Peyer's patch (tissue), 4 donors: Measurements from ENCODE around the gene LMAN1. TPM values are rescaled to one million over a fixed set of nuclear protein-coding genes. Genes with fewer than 3 reads are reported as not detected.

Experiments used
- DNase-seq, 3 donors: peaks; one replicate each; pipeline ENCODE4 v3.0.0-alpha.2; 2017 to 2019
- H3K27ac ChIP-seq, 4 donors: fragments of 200-600 bp; sonication (generic); one replicate each; pipeline ENCODE4 v1.5.1; 2016 to 2019
- H3K27me3 ChIP-seq, 2 donors: fragments of 200-600 bp; sonication (generic); one replicate each; pipeline ENCODE4 v1.5.1; 2019
- H3K36me3 ChIP-seq, 3 donors: fragments of 200-600 bp; sonication (generic); one replicate each; pipeline ENCODE4 v1.5.1; 2016 to 2019
- H3K4me1 ChIP-seq, 4 donors: fragments of 200-600 bp; sonication (generic); one replicate each; pipeline ENCODE4 v1.5.1; 2016 to 2019
- H3K4me3 ChIP-seq, 4 donors: fragments of 200-600 bp; sonication (generic); 1 replicate in 3 of 4; 2 replicates in 1 of 4; pipeline ENCODE4 v1.5.1; 2016 to 2019; ENCODE audit warnings: mild to moderate bottlenecking in 1 of 4
- H3K9me3 ChIP-seq, 4 donors: fragments of 200-600 bp; sonication (generic); one replicate each; pipeline ENCODE4 v1.5.1; 2016 to 2019; ENCODE audit warnings: mild to moderate bottlenecking in 1 of 4
- POLR2A ChIP-seq, 2 donors: fragments of 450-650 bp; IDR thresholded peaks; one replicate each; pipeline ENCODE4 v1.5.1; 2017; ENCODE audit warnings: antibody characterized with exemption in 2 of 2, mild to moderate bottlenecking in 2 of 2, moderate library complexity in 2 of 2
- total RNA-seq, 4 donors: library from RNA; depleted of rRNA; stranded (reverse); fragments of >200 nt; gene quantifications; one replicate each; pipeline ENCODE4 v1.1.0, GENCODE V29; 2016
- TF ChIP-seq, protein P1 (sequence below), 6 experiments: fragments of 450-650 bp in 4 of 6; fragments of 200-600 bp in 2 of 6; sonication (generic) in 1 of 6; IDR thresholded peaks; one replicate each; pipeline ENCODE4 v1.5.1; 2017 to 2019; ENCODE audit warnings: antibody characterized with exemption in 6 of 6, mild to moderate bottlenecking in 3 of 6, moderate library complexity in 1 of 6

Gene LMAN1
- total RNA-seq, 4 donors from 2014 or later, result 59.7 to 78.5 (median 63.2) TPM

- TF ChIP-seq, protein P1, sequence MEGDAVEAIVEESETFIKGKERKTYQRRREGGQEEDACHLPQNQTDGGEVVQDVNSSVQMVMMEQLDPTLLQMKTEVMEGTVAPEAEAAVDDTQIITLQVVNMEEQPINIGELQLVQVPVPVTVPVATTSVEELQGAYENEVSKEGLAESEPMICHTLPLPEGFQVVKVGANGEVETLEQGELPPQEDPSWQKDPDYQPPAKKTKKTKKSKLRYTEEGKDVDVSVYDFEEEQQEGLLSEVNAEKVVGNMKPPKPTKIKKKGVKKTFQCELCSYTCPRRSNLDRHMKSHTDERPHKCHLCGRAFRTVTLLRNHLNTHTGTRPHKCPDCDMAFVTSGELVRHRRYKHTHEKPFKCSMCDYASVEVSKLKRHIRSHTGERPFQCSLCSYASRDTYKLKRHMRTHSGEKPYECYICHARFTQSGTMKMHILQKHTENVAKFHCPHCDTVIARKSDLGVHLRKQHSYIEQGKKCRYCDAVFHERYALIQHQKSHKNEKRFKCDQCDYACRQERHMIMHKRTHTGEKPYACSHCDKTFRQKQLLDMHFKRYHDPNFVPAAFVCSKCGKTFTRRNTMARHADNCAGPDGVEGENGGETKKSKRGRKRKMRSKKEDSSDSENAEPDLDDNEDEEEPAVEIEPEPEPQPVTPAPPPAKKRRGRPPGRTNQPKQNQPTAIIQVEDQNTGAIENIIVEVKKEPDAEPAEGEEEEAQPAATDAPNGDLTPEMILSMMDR (IDR thresholded peaks at IDR 0.05), result no peak
- TF ChIP-seq POLR2A (IDR thresholded peaks at IDR 0.05), result no peak
- no peak for DNase-seq
- Histone ChIP-seq H3K4me1 (no peaks in the 10 kb centered on the region), H3K36me3 (no peaks in the 10 kb centered on the region), H3K4me3 (no peak overlapping the region), H3K27me3 (no peaks in the 10 kb centered on the region), H3K27ac (no peak overlapping the region), H3K9me3 (no peaks in the 10 kb centered on the region)
Observed at GRCh38 chr18:59282341-59282740, 76.7 kb downstream of the LMAN1 start.

GRCh38 chr18:59279722-59280121 is 79.3 kb downstream of the LMAN1 start:
- Histone ChIP-seq H3K27ac (no peak overlapping the region), H3K27me3 (peaks cover 0 to 9% of the 10 kb centered on the region in 2 donors), H3K4me3 (no peak overlapping the region), H3K36me3 (no peaks in the 10 kb centered on the region), H3K4me1 (no peaks in the 10 kb centered on the region), H3K9me3 (no peaks in the 10 kb centered on the region)
- DNase-seq, result no peak
- no peak for TF ChIP-seq POLR2A (IDR thresholded peaks at IDR 0.05)
- TF ChIP-seq, protein P1 (IDR thresholded peaks at IDR 0.05), result no peak

- DNase-seq, result no peak
- H3K4me1 ChIP-seq, result no peaks in the 10 kb centered on the region
- H3K27ac ChIP-seq, result no peak overlapping the region
- H3K27me3 ChIP-seq, result peaks cover 0 to 15% of the 10 kb centered on the region in 2 donors
- no peak for TF ChIP-seq POLR2A (IDR thresholded peaks at IDR 0.05)
- TF ChIP-seq, protein P1 (IDR thresholded peaks at IDR 0.05), result no peak
- H3K36me3 ChIP-seq, result no peaks in the 10 kb centered on the region
- no peaks in the 10 kb centered on the region for H3K9me3 ChIP-seq
- H3K4me3 ChIP-seq, result no peak overlapping the region
Observed at GRCh38 chr18:59279193-59279592, 79.9 kb downstream of the LMAN1 start.

DNA sequence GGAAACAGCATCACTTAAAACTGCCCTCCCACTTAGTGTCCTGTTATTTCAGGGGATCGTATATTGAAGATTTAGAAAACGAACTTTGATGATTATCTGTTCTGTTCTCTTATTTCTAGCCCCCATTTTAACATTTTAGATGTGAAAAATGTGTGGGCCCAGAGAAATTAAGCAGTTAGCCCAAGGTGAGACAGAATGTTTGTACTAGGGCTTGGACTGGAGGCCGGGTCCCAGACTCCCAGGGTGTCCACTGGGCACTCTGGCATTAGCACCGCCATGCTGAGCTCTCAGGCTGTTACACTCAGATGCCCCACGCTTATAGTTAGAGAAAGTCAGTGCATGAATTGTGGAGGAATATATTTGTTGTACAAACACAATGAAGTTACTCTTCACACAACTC is 80.3 kb downstream of the LMAN1 start:
- Histone ChIP-seq H3K9me3 (no peaks in the 10 kb centered on the region), H3K4me1 (peaks cover 0 to 4% (median 0%) of the 10 kb centered on the region in 4 donors), H3K27ac (no peak overlapping the region), H3K36me3 (no peaks in the 10 kb centered on the region), H3K4me3 (no peak overlapping the region), H3K27me3 (peaks cover 0 to 19% of the 10 kb centered on the region in 2 donors)
- TF ChIP-seq, protein P1 (IDR thresholded peaks at IDR 0.05), result no peak
- no peak for TF ChIP-seq POLR2A (IDR thresholded peaks at IDR 0.05)
- no peak for DNase-seq

Other genes with a start within 250 kb of the LMAN1 start
- 10 to 100 TPM; 15.7 to 52.9 (median 29.4) TPM for gene SEC11C, start 219.4 kb downstream of the LMAN1 start, total RNA-seq
- not detected for gene GRP, start 139.1 kb downstream of the LMAN1 start, total RNA-seq
- gene RAX, start 85.8 kb downstream of the LMAN1 start, total RNA-seq, result not detected
- gene CPLX4, start 40.6 kb downstream of the LMAN1 start, total RNA-seq, result not detected